CD1c-positive myeloid dendritic cell (primary cell): ENCODE measurements around the gene KCNG3.
"Not testable (repeated sequence)": the region's sequence is repeated elsewhere in the genome, so short reads cannot be mapped to it uniquely, and the experiment has no call there.

ENCODE experiments used
- DNase-seq: peaks from one replicate; pipeline ENCODE4 v3.0.0-alpha.2; 2016; ENCODE audit errors: extremely low spot score

Gene KCNG3

GRCh38 chr2:42430188-42430587, 63.6 kb downstream of the KCNG3 start:
- no peak for DNase-seq

DNA sequence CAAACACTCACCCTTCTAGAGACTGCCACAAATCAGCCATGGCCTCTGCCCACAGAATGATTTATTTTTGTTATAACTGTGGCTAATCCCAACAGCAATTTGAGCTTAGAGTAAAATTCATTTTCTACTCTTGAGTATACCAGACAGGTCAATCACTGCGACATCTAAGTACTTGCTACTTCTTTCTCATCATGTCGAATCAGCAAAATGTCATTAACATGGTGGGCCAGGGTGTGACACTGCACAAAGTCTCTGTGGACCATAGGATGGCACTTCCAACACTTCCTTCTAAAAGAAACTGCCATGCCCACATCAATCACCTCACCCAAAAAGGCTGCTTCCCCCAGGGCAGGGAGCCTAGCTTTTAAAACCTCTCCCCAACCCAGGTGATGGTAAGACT, 64.4 kb downstream of the KCNG3 start:
- no peak for DNase-seq

GRCh38 chr2:42425697-42426096, 68.1 kb downstream of the KCNG3 start:
- peak; percentile 23 for DNase-seq

- DNase-seq: no peak
Measured at GRCh38 chr2:42424033-42424432, 69.7 kb downstream of the KCNG3 start.

DNA sequence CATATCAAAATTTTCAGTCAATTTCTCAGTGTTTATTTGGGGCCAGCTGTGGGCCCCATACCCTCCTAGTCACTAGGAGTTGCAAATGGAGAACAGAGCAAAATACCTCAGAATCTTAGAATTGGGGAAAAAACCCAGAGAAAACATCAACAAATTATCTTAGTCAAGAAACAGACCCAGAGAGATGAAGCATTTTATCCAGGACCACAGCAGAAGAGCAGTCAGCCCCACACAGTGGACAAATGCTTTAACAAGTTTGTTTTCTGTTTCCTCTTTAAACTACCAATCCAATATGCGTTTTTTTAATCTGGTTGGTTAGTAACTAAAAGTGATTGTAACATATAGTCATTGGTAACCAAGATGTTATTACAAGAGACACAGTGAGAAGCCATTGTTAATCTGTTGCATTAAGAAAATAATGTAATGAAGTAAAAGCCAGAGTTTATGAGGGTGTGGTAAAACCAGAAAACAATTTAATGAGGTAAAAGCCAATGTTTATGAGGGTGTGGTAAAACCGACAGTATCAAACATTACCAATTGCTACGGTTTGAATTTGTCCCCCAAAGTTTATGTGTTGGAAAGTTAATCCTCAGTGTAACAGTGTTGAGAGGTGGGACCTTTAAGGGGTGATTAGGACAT, 72.1 kb downstream of the KCNG3 start:
- DNase-seq: no peak

DNA sequence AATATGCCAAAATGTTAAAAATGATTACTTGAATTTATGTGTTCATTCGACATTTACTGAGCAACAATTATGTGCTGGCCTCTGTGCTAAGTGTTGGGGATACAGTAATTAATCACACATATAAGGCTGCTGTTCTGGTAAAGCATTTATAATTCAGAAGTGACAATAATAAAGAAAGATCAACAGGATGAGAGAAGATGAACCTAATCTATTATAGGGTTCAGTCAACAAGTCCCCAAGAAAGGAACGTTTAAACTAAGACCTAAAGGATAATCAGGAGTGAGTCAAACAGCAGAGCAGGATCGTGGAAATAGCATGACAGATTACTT, 72.7 kb downstream of the KCNG3 start:
- DNase-seq: no peak

GRCh38 chr2:42414648-42415047, 79.1 kb downstream of the KCNG3 start:
- no peak for DNase-seq

GRCh38 chr2:42414158-42414557, 79.6 kb downstream of the KCNG3 start:
- DNase-seq: no peak

DNA sequence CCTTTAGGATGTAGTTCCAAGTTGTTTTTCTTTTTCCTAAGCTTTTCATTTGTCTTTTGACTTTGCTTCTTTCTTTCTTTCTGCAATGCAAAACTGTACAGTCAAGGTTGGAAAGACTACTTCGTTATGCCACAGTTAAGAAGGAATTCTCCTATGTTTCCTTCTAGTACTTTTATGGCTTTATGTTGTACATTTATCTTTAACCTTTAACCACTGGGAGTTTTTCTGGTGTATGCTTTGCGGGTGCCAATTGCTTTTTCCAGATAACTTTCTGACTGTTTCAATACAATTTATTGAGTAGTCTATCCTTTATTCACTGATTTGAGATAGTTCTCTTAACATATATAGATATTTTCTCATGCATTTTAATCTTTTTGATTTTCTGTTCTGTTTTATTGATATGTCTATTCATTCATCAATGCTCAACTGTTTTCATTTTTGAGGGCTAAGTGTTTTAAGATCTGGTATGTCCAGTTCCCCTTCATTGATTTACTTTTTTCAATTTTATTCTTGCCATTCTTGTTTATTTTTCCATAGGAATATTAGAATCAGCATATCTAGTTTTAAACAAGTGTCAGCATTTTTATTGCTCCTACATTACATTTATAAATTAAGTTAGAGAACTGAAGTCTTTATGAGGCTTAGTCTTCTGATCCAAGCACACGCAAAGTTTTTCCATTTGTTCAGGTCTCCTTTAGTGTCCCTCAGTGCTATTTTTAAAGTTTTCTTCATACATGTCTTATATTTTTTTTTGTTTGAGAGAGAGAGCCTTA, 82.9 kb downstream of the KCNG3 start:
- no peak for DNase-seq

- no peak for DNase-seq
Measured at GRCh38 chr2:42408009-42408408, 85.8 kb downstream of the KCNG3 start.

GRCh38 chr2:42407476-42407875, 86.3 kb downstream of the KCNG3 start:
- no peak for DNase-seq

- no peak for DNase-seq
Measured at GRCh38 chr2:42404676-42405075, 89.1 kb downstream of the KCNG3 start.

GRCh38 chr2:42401773-42402172, 92.0 kb downstream of the KCNG3 start:
- DNase-seq: no peak

GRCh38 chr2:42398052-42398451, 95.7 kb downstream of the KCNG3 start:
- not testable (repeated sequence) for DNase-seq

- not testable (repeated sequence) for DNase-seq
Measured at GRCh38 chr2:42393320-42393719, 100.5 kb downstream of the KCNG3 start.

GRCh38 chr2:42392191-42392590, 101.6 kb downstream of the KCNG3 start:
- no peak for DNase-seq
